Activated T-helper 1 cell treated with Interleukin-2 at 50 U/mL for 16 hours (primary cell): ENCODE results near the gene HRK.

Experiments used
- DNase-seq: peaks from one replicate; pipeline ENCODE4 v3.0.0-alpha.2; 2020; ENCODE audit warnings: low read depth

The HRK gene

GRCh38 chr12:116881325-116881876 is at the start of gene HRK:
Gene HRK (minus strand): TSS chr12:116881441. CDS start chr12:116881307, 134 bp downstream.
- no peak for DNase-seq

- no peak for DNase-seq
These were observed 48.6 kb upstream of the HRK start for GRCh38 chr12:116929885-116930284.

- DNase-seq = no peak
These were observed 47.3 kb upstream of the HRK start for GRCh38 chr12:116928504-116928903.

- DNase-seq = no peak
These were observed 46.2 kb upstream of the HRK start for GRCh38 chr12:116927244-116927940.

GRCh38 chr12:116926283-116927243 is 45.3 kb upstream of the HRK start:
- DNase-seq = no peak

GRCh38 chr12:116924558-116925453 is 43.6 kb upstream of the HRK start:
- no peak for DNase-seq

- no peak for DNase-seq
These were observed 41.1 kb upstream of the HRK start for GRCh38 chr12:116922194-116922897.

GRCh38 chr12:116920939-116921338 is 39.7 kb upstream of the HRK start:
- DNase-seq = no peak

GRCh38 chr12:116919706-116920485 is 38.7 kb upstream of the HRK start:
- DNase-seq = no peak

- no peak for DNase-seq
These were observed 38.0 kb upstream of the HRK start for GRCh38 chr12:116919247-116919661.

- no peak for DNase-seq
These were observed 37.2 kb upstream of the HRK start for GRCh38 chr12:116918464-116918863.

GRCh38 chr12:116916714-116917114 is 35.5 kb upstream of the HRK start:
- DNase-seq = peak; percentile 29

GRCh38 chr12:116916122-116916521 is 34.9 kb upstream of the HRK start:
- DNase-seq = no peak

- no peak for DNase-seq
These were observed 34.1 kb upstream of the HRK start for GRCh38 chr12:116915326-116915725.

- DNase-seq = peak; percentile 36
These were observed 29.6 kb upstream of the HRK start, which contains the start of gene FBXW8 for GRCh38 chr12:116910645-116911451. Gene FBXW8 (plus strand): TSS chr12:116910950. CDS start chr12:116911038, 88 bp downstream.

- no peak for DNase-seq
These were observed 29.0 kb upstream of the HRK start for GRCh38 chr12:116910280-116910644.

- DNase-seq = no peak
These were observed 25.0 kb upstream of the HRK start for GRCh38 chr12:116906285-116906684.

GRCh38 chr12:116903818-116904217 is 22.6 kb upstream of the HRK start:
- no peak for DNase-seq

GRCh38 chr12:116901612-116902011 is 20.4 kb upstream of the HRK start:
- DNase-seq = no peak
